ENCODE results near the gene SUPT4H1.
"Not testable (repeated sequence)": the region's sequence is repeated elsewhere in the genome, so short reads cannot be mapped to it uniquely, and the experiment has no call there.

Gene SUPT4H1

GRCh38 chr17:58362368-58363014 is 10.5 kb upstream of the SUPT4H1 start:
- no peak for DNase-seq

GRCh38 chr17:58360296-58361063 is 8.5 kb upstream of the SUPT4H1 start:
- DNase-seq = no peak

GRCh38 chr17:58358408-58359172 is 6.6 kb upstream of the SUPT4H1 start:
- no peak for DNase-seq

GRCh38 chr17:58357312-58358297 is 5.6 kb upstream of the SUPT4H1 start:
- no peak for DNase-seq

GRCh38 chr17:58356231-58356630 is 4.2 kb upstream of the SUPT4H1 start:
- no peak for DNase-seq

GRCh38 chr17:58354541-58355216 is 2.7 kb upstream of the SUPT4H1 start:
- no peak for DNase-seq

DNA sequence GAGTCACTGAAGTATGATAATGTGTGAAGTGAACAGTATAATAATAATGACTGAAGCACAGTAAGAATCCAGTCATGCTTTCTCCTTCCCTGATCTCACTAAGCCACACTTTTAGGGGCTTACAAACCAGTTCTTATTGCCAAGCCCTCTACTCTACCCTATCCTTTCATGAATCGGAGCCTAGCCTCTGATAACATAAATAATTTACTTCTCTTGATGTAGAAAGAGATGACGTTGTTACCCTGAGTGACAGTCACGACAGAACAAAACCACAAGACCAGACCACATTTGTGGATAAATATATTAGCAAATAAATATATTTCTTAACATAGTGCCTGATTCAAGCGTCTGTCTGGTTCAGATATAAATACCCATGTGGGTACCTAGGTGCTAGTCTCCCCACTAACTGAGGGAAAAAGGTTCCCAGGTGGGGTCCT is 1.4 kb upstream of the SUPT4H1 start:
- no peak for DNase-seq

DNA sequence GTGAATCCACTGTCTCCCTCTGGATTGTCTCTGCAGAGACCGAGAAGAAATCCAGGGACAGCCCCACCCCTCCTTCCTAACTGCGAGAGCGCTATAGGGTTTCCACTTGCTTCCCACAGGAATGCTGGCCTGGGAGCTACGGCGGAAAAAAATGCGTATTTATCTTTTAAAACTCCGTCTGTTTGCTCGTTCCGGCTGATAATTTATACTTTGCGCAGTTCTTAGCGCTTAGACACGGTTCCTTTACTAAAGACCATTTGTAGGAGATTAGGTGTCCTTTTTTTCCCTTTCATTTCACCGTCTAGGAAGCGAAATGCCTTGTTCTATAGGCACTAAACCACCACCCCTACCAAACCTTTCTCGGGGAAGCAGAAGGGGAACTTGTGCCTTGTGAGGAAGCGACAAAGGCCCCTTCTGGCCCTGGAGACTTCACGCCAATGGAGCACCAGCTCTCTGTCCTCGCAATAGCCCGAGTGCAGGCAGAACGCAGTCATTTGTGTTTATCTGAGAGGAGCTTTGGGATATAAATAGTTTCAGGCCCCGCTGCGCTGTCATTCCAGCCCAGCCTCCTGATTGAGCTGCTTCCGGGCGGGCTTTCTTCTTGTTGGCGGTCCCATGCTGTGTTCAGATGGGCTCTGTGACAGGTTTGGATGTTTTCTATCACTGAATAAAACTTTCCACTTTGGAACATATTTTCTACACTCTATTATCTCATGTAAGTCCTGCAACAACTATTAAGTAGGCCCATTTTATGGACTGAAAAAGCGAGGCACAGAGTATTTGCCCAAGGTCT is 791 bp upstream of the SUPT4H1 start:
- DNase-seq = no peak

DNA sequence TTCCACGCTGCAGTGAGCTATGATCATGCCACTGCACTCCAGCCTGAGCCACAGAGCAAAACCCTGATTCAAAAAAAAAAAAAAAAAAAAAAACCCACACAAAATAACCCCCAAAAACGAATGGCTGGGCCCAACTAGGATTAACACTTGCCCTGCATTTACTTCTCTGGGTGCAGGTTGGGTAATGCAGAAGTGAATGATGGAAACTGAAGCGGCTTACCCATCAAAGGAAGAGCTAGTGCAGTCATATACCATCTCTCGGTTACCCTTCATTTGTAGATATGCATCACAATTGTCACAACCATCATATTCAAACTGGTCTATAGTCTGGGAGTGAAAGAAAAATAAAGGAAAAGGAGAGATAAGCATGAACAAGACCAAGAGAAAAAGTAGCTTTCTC is 819 bp downstream of the SUPT4H1 start:
- DNase-seq = no peak

DNA sequence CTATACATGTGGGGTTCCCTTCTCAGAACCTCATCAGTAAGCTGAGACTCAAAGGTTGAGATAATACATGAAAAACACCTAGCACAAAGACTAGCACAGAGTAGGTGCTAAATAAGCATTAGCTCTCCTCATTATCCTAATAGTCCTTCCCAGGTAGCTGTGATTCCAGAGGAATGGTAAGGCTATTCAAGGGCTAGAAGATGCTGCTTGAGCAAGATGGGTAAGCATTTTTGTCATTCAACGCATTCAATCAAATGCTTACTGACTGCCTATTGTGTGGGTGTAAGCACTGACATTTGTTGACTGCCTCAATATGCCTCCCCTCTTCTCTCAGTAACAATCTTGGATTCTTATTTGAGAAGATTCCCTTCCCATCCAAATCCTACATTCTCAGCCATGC is 4.0 kb downstream of the SUPT4H1 start:
- DNase-seq = no peak

DNA sequence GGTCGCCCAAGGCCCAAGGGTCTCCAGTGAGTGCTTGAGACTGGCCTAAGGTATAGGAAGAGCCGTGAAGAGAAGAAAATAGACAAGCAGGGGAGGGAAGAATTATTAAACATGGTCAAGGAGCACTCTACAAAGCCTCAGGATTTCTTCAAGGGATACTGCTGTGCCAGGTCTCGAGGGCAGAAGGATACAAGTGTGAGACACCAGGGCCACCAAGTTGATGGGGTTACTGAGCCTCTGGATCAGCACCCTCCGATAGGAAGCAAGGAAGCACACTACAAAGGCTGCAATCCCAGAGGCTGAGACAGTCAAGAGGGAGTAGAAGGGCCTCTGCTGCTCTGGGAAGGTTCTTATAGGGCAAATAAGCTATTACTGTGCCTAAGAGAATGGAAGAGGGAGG is 6.5 kb downstream of the SUPT4H1 start:
- no peak for DNase-seq

DNA sequence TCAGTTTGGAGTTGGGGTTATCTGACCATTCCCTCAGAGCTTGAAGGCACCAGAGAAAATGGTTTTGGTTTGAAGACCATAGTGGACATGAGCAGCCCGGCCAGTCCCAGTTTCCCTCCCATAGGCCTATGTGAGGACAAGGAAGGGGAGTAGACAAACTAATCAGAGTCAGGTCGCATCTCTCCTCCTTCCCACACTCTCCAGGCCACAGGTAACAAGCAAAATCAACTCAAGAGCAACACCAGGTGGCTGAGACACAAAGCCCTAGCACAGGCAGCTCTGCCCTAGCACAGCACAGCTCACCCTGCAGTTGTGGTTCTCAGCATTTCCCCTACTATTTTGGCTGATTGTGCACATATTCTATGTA is 7.2 kb downstream of the SUPT4H1 start:
- no peak for DNase-seq

DNA sequence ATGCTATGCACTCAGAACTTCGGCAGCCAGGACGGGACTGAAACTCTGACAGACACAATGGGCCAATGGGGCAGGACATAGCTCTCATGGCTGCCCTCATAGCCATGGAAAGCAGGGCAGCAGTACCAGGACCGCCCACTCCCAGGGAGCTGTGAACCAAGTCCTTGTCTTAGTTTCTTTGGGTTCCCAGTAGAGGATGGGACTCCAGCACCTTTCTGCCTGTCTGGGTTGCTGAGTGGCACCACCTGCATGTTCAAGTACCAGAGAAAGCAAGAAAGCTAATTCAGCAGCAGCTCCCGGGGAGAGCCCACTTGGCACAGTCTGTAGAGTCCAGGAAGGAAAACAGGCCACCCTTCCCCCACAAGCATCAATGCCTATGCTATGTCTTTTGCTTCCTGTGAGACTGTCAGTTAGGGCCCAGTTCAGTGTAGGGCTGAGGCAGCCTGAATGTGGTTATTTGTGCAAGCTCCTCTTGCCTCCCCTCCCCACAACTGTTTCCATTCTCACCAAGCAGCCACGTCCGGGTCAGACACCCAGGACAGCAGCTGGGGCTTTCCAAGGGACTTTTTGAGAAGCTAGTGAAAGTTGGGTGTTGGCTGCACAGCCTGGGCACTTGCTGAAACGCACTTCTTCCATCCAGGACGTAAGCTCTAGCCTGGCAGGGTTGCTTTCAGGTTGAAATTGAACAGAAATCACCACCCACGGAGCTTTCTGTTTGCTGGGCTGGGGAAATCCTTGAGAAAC is 7.8 kb downstream of the SUPT4H1 start:
- no peak for DNase-seq

DNA sequence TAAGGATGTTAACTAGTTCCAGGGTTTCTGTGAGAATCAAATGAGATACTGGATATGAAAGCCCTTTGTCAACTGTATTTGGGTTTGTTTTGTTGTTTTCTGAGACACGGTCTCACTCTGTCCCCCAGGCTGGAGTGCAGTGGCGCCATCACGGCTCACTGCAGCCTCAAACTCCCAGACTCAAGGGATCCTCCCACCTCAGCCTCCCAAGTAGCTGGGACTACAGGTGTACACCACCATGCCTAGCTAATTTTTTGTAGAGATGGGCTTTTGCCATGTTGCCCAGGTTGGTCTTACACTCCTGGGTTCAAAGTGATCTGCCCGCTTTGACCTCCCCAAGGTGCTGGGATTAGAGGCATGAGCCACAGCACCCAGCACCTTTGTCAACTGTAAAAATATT is 8.9 kb downstream of the SUPT4H1 start:
- DNase-seq = no peak

- DNase-seq = no peak
Measured at GRCh38 chr17:58341861-58342475, 10.0 kb downstream of the SUPT4H1 start.

DNA sequence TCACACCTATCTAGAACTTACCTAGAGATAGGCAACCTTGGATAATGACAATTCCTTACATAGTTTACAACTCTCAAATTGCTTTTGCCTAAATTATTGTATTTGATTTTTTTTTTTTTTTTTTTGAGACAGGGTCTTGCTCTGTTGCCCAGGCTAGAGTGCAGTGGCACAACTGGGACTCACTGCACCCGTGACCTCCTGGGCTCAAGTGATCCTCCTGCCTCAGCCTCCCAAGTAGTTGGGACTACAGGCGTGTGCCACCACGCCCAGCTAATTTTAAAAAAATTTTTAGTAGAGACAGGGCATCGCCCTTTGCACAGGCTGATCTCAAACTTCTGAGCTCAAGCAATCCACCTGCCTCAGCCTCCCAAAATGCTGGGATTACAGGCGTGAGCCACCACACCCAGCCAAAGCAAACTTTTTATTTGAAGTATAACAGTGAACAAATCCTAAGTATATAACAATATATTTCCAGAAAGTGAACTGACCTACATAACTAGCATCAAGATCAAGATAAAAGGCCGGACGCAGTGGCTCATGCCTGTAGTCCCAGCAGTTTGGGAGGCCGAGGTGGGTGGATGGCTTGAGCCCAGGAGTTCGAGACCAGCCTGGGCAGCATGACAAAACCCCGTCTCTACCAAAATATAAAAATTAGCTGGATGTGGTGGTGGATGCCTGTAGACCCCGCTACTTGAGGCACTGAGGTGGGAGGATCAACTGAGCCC is 10.7 kb downstream of the SUPT4H1 start:
- not testable (repeated sequence) for DNase-seq

- no peak for DNase-seq
Measured at GRCh38 chr17:58340405-58340876, 11.6 kb downstream of the SUPT4H1 start.

GRCh38 chr17:58339755-58340404 is 12.1 kb downstream of the SUPT4H1 start:
- DNase-seq = no peak
